Left hindlimb (tissue), 1 donor: ENCODE results near the gene DCANP1.
"Not testable (repeated sequence)": the region's sequence is repeated elsewhere in the genome, so short reads cannot be mapped to it uniquely, and the experiment has no call there.

Source experiments
- DNase-seq: peaks from one replicate; pipeline ENCODE4 v3.0.0-alpha.2; 2018

DCANP1 gene, protein sequence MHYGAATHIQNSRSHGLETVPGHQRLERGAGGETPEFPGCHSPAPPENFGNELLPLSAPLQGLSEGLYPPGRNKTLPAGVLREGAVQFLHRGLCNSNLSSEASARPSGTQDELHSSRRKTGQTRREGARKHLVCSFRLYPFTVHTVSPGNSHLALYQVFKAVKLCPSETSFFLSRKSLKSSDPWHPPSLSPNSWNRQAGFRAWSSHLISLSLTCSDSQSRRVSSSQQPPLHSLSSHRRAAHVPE

DNA sequence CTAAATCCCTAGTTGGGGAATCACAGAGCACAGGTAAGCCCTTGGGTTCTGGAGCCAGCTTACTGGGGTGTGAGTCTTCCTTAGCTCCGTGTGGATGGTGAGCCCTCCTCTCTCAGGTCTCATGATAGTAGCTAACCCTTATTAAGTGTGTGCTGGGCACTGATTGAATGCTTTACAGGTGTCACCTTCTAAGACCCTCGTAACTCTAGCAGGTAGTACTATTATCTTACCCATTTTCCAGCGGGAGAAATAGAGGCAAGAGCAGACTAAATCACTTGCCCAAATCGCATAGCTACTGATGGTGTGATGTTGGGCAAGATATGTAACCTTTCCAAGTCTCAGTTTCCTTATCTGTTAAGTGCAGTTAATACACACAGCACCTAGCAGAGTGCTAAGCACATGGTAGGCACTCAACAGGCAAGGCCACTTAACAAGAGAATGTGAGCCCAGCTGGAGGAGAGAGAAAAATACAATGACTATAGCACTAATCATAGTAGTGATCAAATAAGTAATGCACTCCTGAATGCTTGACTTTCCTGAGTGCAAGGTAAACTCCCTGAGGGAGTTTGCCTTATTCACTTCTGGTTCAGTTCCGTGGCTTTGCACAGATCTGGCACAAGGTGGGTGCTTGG lies at the start of gene DCANP1:
TSS of gene DCANP1 (minus strand) at position 51 of the 632 bp plus-strand sequence. CDS start 240 bp downstream, outside the sequence.
- DNase-seq: no peak

DNA sequence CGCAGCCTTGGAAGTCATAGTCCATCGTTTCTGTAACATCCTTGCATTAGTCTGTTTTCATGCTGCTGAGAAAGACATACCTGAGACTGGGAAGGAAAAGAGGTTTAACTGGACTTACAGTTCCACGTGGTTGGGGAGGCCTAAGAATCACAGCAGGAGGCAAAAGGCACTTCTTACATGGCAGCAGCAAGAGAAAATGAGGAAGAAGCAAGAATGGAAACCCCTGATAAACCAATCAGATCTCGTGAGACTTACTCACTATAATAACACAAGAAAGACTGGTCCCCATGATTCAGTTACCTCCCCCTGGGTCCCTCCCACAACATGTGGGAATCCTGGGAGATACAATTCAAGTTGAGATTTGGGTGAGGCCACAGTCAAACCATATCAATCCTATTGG lies 48.4 kb upstream of the DCANP1 start:
- not testable (repeated sequence) for DNase-seq

DNA sequence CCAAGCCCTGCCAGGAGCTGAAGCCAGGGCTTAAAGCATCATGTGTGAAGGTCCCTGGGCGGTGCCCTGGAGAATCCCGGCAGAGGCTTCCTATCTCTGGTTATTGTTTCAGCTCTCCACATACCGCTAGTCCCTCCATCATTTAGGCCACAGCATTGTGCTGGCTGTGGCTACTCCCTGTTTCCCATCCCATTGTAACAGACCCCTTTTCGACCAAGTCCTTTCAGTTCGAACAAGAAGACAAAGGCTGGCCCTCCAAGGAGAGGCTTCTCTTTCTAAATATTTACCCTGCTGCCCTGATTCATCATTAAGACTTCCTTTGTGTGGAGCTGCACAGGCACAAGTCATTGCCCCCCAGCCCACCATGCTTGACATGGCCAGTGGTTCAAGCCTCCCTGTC lies 47.0 kb upstream of the DCANP1 start:
- DNase-seq: no peak

DNA sequence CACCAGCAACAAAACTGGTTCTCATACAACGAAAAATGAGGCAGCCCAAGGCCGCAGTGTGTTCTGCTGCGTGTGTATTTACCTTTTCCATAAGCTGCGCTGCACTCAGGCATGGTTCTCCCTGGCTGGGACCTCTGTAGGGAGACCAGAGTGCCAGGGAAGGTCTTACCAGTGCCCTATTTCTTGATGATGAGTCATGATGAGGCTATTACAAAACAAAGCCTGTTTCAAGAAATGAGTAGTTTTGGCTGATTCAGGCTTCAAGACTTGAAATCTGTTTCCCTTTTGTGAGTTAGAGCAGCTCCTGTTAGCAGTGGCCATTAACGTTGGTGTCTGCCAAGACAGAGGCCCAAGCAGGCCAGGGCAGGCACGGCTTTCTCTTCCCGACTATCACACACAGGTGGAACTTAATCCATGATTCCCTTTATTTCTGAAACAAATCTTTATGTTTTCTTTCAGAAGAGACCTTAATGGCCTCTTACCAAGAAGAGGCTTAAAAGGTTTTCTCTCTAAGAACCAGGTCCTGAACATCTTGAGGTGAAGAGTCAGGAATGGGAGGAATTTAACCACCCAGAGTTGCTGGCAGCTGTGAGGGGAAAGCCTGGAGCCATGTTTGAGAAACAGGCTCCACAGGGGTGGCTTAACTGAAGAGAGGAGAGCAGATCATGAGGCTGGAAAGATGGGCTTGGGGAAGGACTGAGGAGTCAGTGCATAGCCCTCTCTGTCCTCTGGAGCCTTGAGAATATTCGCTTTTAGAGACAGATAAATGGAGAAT lies 46.4 kb upstream of the DCANP1 start:
- no peak for DNase-seq

DNA sequence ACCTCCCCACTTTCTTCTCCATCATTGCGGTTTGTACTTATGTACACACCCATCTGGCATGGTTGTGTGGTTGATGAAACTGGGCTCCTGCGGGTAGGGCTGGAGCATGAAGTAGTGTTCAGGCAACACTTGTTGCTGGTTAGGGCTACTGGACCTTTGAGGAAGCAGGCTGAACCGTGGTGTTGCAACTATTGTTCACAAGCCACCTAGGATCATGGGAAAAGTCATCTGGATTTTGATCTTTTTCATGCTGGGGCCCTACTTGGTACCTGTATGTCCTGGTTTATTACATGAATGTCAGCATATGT lies 45.1 kb upstream of the DCANP1 start:
- DNase-seq: no peak

DNA sequence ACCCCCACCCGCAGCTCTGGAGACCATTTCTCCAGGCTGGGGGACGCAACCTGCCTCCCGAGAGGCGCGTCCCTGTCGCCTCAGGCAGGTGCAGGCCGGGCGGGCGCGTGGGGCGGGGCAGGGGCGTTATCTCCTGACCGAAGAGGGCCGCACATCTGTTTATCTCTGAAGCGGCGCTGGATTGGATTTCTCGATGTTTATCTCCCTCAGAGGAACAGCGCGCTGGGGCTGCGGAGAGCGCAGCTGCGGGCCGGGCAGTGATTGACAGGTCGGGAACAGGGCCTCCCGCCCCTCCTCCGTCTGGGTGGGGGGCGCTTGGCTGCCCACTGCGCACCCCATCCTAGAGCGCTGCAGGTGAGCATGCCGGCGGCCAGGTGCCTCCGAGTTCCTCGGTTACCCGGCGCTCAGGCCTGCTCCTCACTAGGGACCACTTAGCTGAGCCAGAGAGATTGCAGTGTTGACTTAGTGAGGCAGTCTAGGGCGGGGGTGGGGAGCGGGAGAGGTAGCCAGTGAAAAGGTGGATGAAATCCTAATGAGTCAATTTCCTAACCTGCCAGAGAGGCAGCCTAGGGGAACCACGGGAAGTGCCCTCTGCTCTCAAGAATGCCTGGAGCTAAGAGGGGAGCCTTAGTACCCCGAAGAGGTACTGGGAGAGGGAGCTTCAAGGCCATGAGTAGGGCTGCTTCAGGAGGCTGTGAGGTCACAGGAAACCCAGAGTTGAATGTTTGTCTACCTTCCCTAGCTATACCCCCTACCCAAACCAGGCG lies 44.6 kb upstream of the DCANP1 start:
- no peak for DNase-seq

DNA sequence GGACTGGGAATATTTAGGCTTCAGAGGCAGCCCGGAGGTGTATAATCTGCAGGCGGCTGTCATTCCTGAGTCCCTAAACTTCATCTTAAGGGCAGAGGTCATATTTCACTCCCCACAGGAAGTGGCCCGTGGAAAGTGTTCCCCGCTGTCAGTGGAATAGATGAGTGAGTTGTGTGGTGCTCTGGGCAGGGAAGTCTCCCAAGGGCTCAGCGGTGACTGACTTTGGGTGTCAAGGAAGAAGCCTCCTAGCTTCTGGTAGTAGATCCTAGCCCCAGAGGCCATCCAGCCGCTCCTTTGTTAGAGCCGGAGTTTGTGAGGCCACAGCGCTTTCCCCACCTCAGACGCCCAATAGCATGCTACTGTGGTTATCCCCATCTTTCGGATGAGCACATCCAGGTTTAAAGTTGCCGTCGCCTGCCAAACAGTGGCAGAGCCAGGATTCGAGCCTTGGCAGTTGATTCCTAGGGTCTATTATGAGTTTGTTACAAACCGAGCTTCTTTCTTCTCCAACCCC lies 43.9 kb upstream of the DCANP1 start:
- DNase-seq: no peak

DNA sequence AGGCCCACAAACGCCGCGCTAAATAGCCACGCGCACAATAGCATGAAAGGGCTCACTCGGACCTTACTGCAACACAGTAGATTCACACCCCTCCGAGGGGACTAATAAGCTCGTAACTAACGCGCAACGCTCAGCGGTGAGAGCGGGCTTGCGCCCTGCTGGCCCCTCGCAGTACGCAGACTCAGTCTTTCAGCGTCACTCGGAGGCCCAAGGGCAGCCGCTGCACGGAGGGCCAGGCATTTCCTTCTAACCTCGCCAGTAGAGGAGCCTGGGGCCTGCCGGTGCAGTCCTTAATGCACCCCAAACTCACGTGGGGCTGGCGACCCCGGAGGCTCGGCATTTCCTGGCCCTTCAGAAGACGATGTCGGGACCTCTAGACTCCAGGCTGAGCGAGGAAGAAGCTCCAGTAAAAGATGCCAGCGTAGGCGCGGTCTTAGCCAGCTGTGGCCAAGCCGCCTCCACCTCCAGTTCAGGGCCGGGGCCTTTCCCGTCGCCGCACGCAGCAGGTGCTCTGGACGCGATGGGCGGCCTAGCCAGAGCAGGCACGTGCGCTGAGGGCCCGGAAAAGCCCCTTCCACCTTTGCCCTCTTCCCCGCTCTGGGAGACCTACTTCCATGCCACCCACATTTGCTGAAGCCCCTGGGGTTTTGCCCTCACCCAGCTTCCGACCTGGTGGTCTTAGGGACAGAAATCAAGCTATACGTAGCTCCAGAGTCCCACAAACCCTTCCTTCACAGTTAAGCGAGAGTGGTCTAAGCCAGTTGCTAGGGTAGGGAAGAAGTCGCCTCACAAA lies 43.3 kb upstream of the DCANP1 start:
- DNase-seq: no peak

DNA sequence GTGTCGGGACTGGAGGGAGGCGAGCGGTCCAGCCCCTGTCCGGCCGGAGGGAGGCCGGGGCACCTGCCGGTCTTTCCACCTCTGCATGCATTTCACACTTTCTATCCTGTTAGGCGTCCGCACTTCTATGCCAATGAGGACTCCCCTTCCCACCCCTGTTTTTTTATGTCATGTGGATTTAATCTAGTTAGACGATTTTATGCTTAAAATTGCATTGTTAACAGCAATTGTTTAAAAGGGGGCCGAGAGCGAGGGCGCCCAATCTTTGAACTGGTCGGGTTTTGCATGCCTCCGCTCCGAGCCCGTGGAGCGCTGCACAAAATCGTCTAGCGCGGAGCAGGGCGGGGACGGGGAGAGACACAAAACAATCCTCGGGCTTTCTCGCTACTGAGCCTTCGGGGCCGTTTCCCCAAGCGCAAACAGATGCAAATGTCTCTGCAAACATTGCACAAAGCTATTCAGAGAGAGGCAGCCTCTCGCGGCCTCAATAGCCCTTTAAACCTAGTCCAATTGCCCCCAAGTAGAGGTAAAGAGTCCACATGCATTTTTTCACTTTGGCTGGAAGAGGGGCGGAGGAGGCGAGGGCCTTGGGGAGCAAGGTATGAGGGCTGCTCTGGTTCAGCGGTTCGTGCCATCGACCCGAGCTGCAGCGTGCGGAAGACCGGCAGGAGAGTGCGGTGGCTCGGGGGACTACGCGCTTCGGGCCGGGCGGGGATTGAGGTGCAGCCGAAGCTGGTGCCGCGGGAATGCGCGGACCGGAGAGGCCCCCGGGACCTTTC lies 42.5 kb upstream of the DCANP1 start:
- no peak for DNase-seq

DNA sequence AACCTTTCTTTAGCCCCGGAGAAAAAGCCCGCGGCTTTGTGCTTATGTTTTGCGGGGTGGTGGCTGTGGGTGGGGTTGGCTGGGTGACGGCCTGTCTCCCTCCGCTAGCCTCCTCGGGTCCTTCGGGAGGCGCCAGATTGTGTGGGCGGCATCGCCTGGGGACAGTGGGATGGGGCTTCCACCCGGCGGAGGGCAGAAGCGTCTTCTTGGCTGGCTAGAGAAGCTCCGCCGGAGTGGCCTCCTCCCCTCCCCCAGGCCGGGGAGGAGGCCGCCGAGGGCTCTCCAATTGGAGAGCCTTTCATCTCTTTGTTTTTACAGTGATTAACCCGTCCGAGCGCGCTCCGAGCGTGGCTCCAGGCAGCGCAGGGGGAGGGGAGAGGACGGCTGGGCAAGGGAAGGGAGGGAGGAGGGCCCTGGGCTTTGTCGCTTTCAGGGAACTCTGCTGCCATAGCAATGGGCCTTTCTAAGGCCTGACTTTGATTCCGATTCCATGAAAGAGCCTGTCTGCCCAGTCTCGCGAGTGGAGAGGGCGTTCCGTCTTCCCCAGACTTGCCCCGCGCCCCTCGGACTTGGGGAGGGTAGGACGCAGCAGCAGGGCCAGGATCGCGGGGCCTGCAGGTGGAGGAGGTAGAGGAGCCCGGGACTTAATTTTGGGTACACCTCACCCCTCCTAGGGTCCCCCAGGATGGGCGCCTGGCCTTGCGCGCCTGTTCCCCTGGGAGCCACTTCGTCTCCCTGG lies 41.7 kb upstream of the DCANP1 start:
- DNase-seq: peak; percentile 63

DNA sequence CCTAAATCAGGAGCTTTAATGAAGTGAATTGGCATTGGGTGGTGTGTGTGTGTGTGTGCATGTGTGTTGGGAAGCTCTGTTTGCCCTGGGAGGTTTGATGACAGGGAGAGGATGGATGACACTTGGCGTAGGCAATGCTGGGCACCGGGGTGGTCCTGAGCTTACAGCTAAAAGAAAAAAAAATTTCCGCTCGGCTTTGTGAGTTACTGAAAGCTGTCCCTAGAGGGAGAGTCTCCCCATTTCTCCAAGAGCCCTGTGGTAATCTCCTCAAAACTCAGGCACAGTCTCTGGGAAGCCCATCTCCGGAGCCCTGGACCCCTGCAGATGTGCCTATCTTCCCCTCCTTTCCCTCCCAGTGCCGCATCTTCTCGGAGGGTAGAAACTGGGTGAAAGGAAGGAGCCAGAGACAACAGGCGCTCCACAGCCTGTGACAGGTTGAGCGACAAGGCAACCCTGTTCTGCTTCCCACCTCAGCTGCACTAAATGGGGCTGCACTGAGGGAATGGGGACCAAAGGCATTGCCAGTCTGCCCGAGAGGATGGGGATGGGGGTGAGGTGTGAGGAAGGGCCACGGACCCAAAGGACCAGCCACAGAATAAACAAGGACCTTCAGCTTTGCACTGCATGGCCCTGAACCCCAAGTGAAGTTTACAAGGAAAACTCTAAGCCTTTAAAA lies 40.8 kb upstream of the DCANP1 start:
- DNase-seq: no peak

DNA sequence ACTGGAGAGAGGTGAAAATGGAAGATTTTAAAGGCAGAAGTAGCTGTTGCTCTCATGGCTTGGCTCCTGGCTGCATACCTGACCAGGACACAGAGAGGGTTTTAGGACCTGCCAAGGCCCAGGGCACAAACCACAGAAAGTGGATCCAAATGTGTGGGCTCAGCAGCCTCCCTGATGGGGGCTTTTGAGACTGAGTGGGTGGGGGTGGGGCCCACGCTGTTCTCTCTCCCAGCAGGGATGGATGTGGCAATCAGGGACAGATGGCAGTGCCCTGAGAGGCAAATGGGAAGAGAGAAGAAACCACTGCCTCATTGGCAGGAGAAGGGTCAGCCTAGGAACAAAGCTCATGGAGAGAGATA lies 39.9 kb upstream of the DCANP1 start:
- DNase-seq: no peak

DNA sequence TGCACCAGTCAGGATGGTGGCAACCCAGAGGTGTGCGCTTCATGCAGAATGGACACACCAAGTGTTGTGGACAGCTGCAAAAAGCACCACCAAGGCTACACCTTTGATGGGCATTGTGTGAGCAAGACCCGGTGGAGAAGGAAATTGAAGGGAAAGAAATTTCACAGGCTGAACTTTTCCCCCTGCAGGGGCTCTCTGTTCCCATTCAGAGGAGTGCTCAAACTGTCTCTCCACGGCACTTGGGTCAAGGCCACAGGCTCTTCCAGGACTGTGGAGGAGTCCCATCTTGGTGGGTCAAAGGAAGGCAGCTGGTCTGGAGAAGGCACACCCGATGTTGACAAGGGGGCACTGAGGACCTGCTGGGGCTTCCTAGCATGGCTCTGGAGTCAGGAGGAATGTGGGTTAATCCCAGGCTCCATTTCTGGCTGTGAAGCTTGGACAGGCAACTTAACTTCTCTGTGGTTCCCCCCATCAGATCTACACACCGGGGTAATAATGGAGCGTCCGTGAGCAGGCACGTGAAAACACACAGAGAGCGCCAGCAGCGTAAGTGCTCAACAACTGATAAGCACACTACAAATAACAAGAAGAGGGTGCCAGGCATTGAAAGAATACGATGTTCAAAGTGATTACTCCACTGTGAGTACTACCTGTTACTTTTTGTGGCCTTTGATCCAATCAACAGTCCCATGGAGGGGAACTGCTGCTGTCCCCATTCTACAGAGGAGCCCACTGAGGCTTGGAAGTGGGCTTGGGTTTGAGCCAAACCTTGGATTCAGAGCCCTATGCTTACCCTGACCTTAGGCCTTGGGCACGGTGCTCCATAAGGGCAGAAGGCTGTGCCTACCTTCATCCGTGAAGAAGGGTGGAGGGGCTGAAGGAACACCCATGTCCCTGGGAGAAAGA lies 39.2 kb upstream of the DCANP1 start:
- no peak for DNase-seq

DNA sequence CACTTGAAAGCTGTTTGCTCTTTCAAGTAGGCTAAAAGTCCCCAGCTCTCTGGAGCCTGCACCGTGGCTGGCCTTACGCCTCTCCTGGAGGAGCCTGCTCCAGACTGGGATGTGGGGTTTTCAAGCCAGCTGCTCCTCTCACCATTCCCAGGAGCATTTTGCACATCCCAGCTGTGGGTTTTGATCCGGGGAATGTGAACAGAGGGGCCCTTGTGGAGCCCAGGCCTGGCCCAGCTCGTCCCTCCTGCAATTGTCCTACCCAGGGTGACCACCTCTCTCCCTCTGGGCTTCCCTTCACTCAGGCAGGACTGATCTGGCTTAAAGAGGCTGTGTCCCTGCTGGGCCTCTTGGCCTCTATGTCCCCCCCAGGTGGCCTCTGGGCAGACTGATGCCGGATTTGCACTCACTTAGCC lies 37.5 kb upstream of the DCANP1 start:
- DNase-seq: no peak

DNA sequence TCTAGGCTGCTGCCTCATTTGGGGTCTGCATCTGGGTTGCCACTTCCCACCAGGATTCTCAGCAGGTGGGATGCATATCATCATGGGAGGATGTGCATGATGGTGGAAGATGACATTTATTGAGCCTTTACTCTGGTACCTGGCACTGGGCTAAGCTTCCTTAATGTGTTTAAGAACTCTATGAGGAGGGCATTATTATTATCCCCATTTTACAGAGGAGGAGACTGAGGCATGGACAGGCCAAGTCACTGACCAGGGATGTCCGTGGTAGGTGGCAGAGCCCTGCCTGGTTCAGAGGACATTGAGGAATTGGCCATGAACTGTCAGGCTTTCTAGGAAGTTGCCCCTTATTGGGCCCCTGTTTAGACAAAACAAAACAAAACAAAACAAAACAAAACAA lies 36.1 kb upstream of the DCANP1 start:
- no peak for DNase-seq

DNA sequence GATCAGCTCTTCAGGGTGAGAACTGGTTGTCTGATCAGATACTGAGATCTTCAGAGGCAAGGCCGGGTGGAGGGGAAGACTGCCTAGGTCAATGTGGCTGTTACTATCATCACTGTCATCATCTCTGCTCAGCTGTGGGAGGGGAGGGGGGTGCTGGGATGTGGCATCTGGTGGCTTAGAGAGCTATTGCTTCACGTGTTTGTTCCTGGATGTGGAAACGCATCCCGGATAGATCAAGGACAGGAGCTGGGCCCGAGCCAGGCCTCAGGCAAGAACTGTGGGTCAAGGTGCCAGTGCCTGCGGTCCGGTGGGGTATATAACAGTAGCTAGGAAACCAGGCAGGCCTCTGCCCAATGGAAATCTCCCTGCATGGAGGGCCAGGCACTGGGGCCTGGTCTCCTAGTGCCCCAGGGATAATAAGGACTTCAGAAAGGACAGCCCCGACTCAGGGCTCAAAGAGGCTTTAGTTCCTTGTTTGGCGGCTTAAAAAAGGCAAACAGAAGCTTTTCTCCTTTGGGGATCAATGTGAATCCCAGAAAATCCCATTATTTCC lies 35.3 kb upstream of the DCANP1 start:
- DNase-seq: no peak

DNA sequence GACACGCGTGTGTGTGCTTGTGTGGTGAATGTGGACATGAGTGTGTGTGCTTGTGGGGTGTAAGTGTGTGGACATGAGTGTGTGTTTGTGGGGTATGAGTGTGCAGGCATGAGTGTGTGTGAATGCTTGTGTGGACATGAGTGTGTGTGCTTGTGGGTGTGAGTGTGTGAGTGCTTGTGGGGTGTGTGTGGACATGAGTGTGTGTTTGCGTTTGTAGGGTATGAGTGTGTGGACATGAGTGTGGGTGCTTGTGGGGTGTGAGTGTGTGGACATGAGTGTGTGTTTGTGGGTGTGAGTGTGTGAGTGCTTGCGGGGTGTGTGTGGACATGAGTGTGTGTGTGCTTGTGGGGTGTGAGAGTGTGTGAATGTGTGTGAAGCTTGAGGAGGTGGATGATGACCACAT lies 34.8 kb upstream of the DCANP1 start:
- no peak for DNase-seq

DNA sequence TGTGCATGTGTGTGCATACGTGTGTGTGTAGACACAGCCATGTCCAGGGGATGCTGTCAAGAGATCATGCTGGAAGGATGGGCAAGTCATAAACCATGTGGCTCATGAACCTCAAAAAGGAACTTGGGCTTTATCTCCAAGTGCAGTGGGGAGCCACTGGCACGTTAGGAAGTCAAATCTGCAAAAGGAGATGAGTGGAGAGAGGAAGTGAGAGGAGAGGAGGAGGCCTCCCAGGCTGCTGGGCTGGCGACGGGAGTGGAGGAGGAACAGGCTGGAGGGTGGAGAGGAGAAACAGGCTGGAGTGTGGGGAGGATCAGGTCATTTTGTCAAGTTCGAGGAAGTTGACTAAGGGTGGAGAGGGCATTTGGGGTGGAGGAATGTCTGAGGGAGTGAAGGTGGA lies 34.2 kb upstream of the DCANP1 start:
- no peak for DNase-seq

DNA sequence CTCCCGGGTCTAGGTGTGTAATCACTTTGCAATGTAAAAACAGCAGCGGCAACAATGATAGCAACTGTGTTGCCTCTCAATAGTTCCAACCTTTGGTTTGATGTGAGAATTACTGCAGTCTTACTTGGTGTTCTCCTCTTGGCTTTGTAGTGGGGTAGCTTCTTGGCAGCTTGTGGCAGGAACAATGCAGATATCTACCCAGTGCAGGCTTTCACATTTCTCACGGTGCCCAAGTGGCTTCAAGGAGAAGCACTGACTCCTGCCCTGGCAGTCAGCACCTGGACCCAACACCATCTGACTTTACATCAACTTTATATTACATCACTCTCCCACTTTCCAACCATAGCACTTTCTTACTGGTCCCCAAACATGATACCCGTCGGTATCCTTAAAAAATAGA lies 33.4 kb upstream of the DCANP1 start:
- no peak for DNase-seq
